HCT116 (cell line): ENCODE measurements around the gene BMP2K. TPM values are rescaled to one million over a fixed set of nuclear protein-coding genes. Genes with fewer than 3 reads are reported as not detected.

Experiments
- ATAC-seq: fragments of 200-7000 bp; cut with Tn5 transposase; 2 replicates; pipeline ENCODE4 v1.9.1; 2020; ENCODE audit warnings: mild to moderate bottlenecking, moderate library complexity
- BruUV-seq: library from RNA; stranded (reverse); fragments of 400-500 nt; replicated peaks from 2 replicates; lab custom pipeline; 2021; lab: Mats Ljungman, UMichigan
- CTCF ChIA-PET: fragments of 300-600 bp; sonication (Branson Sonifier 250); formaldehyde crosslinking; loops from one replicate; lab custom pipeline; 2021; ENCODE audit warnings: antibody characterized with exemption; lab: Charles Lee
- POLR2A ChIA-PET: fragments of 300-600, 350-600 bp; sonication (Branson Sonifier 250); formaldehyde crosslinking; loops from one replicate; lab custom pipeline; 2021; ENCODE audit warnings: antibody characterized with exemption; lab: Charles Lee
- RAD21 ChIA-PET, 2 experiments: fragments of 300-600 bp; sonication (Branson Sonifier 250); formaldehyde crosslinking; loops; one replicate each; lab custom pipeline; 2023; ENCODE audit warnings: low total read pairs in 2 of 2; ENCODE audit not compliant: uncharacterized antibody in 2 of 2, unreplicated experiment in 2 of 2, low non-redundant PET in 1 of 2; lab: Charles Lee
- DNase-seq: peaks from one replicate; pipeline ENCODE4 v3.0.0-alpha.2; 2010; ENCODE audit warnings: low read depth, low spot score
- H2AFZ ChIP-seq: fragments of 200-600 bp; shearing (Covaris generic), sonication (generic); 2 replicates; pipeline ENCODE4 v1.6.1; 2017; ENCODE audit warnings: low read depth, mixed run types, mixed read lengths, antibody characterized with exemption, low read length; ENCODE audit not compliant: poor library complexity, severe bottlenecking
- H3K27ac ChIP-seq: 2 replicates; pipeline ENCODE4 v1.5.1; 2012; ENCODE audit warnings: low read depth, low read length
- H3K27me3 ChIP-seq: fragments of 200-600 bp; sonication (generic); 2 replicates; pipeline ENCODE4 v1.6.1; 2016; ENCODE audit warnings: mixed run types, low read length, mixed read lengths; ENCODE audit not compliant: insufficient read depth
- H3K36me3 ChIP-seq, 2 experiments: fragments of 200-500 bp in 1 of 2; fragments of 200-600 bp in 1 of 2; sonication (Bioruptor generic) in 1 of 2; sonication (generic) in 1 of 2; 2 replicates each; pipeline versions ENCODE4 v1.5.1 to v1.6.1; 2014 to 2016; ENCODE audit warnings: low read length in 2 of 2, inconsistent platforms in 1 of 2, mixed read lengths in 1 of 2, mixed run types in 1 of 2; ENCODE audit not compliant: insufficient read depth in 2 of 2, control insufficient read depth in 1 of 2
- H3K4me1 ChIP-seq, 2 experiments: fragments of 200-600 bp in 1 of 2; sonication (generic) in 1 of 2; 2 replicates each; pipeline versions ENCODE4 v1.5.1 to v1.6.1; 2012 to 2017; ENCODE audit warnings: low read length in 2 of 2, inconsistent platforms in 1 of 2, mild to moderate bottlenecking in 1 of 2, mixed read lengths in 1 of 2, mixed run types in 1 of 2, moderate library complexity in 1 of 2; ENCODE audit not compliant: insufficient read depth in 2 of 2, control insufficient read depth in 1 of 2
- H3K4me2 ChIP-seq: fragments of 200-600 bp; sonication (generic); 2 replicates; pipeline ENCODE4 v1.6.1; 2017; ENCODE audit warnings: mixed run types, low read length, mixed read lengths
- H3K4me3 ChIP-seq, 2 experiments: fragments of 200-600 bp in 1 of 2; sonication (generic) in 1 of 2; replicated peaks in 1 of 2; 2 replicates each; pipeline ENCODE4 v1.5.1; 2011 to 2016; ENCODE audit warnings: low read length in 2 of 2, control low read depth in 1 of 2, low read depth in 1 of 2, mild to moderate bottlenecking in 1 of 2, mixed read lengths in 1 of 2, mixed run types in 1 of 2
- H3K79me2 ChIP-seq: fragments of 200-600 bp; sonication (generic); 2 replicates; pipeline ENCODE4 v1.6.1; 2017; ENCODE audit warnings: mild to moderate bottlenecking, mixed run types, low read length, moderate library complexity, mixed read lengths; ENCODE audit not compliant: insufficient read depth
- H3K9ac ChIP-seq: fragments of 200-600 bp; sonication (generic); 2 replicates; pipeline ENCODE4 v1.6.1; 2016; ENCODE audit warnings: low read length, mixed read lengths
- H3K9me2 ChIP-seq: fragments of 200-600 bp; sonication (generic), shearing (Covaris generic); 2 replicates; pipeline ENCODE4 v1.6.1; 2017; ENCODE audit warnings: mixed run types, mild to moderate bottlenecking, moderate library complexity; ENCODE audit not compliant: insufficient read depth
- H3K9me3 ChIP-seq, 2 experiments: fragments of 200-500 bp in 1 of 2; fragments of 200-600 bp in 1 of 2; sonication (Bioruptor generic) in 1 of 2; sonication (generic) in 1 of 2; 2 replicates each; pipeline ENCODE4 v1.6.1; 2014 to 2017; ENCODE audit warnings: low read length in 2 of 2, mixed read lengths in 2 of 2, inconsistent platforms in 1 of 2, low read depth in 1 of 2, mild to moderate bottlenecking in 1 of 2, mixed run types in 1 of 2, moderate library complexity in 1 of 2; ENCODE audit not compliant: control insufficient read depth in 1 of 2, insufficient read depth in 1 of 2
- H4K20me1 ChIP-seq: fragments of 200-600 bp; sonication (generic), shearing (Covaris generic); 2 replicates; pipeline ENCODE4 v1.6.1; 2017; ENCODE audit warnings: mixed run types, mild to moderate bottlenecking, moderate library complexity; ENCODE audit not compliant: insufficient read depth
- CBX3 ChIP-seq: IDR thresholded peaks from 2 replicates; pipeline ENCODE4 v1.6.1; 2012; ENCODE audit warnings: low read depth
- CEBPB ChIP-seq: IDR thresholded peaks from 2 replicates; pipeline ENCODE4 v1.6.1; 2012; ENCODE audit warnings: low read depth
- ELF1 ChIP-seq: IDR thresholded peaks from 2 replicates; pipeline ENCODE4 v1.6.1; 2012; ENCODE audit warnings: low read depth, borderline replicate concordance
- EZH2 ChIP-seq: fragments of 200-600 bp; sonication (generic); IDR thresholded peaks from 2 replicates; pipeline ENCODE4 v1.6.1; 2017; ENCODE audit warnings: antibody characterized with exemption, mixed run types
- EZH2phosphoT487 ChIP-seq: fragments of 200-600 bp; IDR thresholded peaks from 2 replicates; pipeline ENCODE4 v1.6.1; 2018; ENCODE audit warnings: antibody characterized with exemption, borderline replicate concordance
- FOSL1 ChIP-seq: IDR thresholded peaks from 2 replicates; pipeline ENCODE4 v1.6.1; 2012; ENCODE audit warnings: low read depth
- JUND ChIP-seq: IDR thresholded peaks from 2 replicates; pipeline ENCODE4 v1.6.1; 2012
- POLR2A ChIP-seq: IDR thresholded peaks from 2 replicates; pipeline ENCODE4 v1.7.0; 2011; ENCODE audit warnings: borderline replicate concordance; ENCODE audit not compliant: insufficient read depth, insufficient read length; ENCODE audit errors: extremely low read depth
- POLR2AphosphoS5 ChIP-seq: IDR thresholded peaks from 2 replicates; pipeline ENCODE4 v1.6.1; 2011; ENCODE audit warnings: mild to moderate bottlenecking, low read depth, low read length, moderate library complexity
- SIN3A ChIP-seq: IDR thresholded peaks from 2 replicates; pipeline ENCODE4 v1.6.1; 2012; ENCODE audit warnings: low read depth
- SRF ChIP-seq: IDR thresholded peaks from 2 replicates; pipeline ENCODE4 v1.6.1; 2012; ENCODE audit warnings: low read depth
- YY1 ChIP-seq: IDR thresholded peaks from 2 replicates; pipeline ENCODE4 v1.6.1; 2011; ENCODE audit warnings: low read length, low read depth, moderate library complexity, mild to moderate bottlenecking; ENCODE audit not compliant: insufficient replicate concordance; ENCODE audit errors: extremely low read depth
- ZFX ChIP-seq: fragments of 450-650 bp; IDR thresholded peaks from 2 replicates; pipeline ENCODE4 v1.6.1; 2017
- ZNF274 ChIP-seq: fragments of 200-500 bp; sonication (Bioruptor generic); IDR thresholded peaks from 2 replicates; pipeline ENCODE4 v1.6.1; 2014; ENCODE audit warnings: mild to moderate bottlenecking, low read depth, low read length, inconsistent platforms
- intact Hi-C: fragments of 100-400 bp; cut with micrococcal nuclease; formaldehyde crosslinking; loops from 2 replicates; pipeline ENCODE4 v1.10.0; 2022
- total RNA-seq: library from RNA; stranded (reverse); gene quantifications from one replicate; pipeline ENCODE4 v1.2.1, GENCODE V29; 2021; ENCODE audit not compliant: unreplicated experiment
- TF ChIP-seq, protein P1 (sequence below): IDR thresholded peaks from 2 replicates; pipeline ENCODE4 v1.6.1; 2012; ENCODE audit warnings: low read depth

BMP2K gene
- total RNA-seq, 1 experiment from 2014 or later: 27.7 TPM

DNA sequence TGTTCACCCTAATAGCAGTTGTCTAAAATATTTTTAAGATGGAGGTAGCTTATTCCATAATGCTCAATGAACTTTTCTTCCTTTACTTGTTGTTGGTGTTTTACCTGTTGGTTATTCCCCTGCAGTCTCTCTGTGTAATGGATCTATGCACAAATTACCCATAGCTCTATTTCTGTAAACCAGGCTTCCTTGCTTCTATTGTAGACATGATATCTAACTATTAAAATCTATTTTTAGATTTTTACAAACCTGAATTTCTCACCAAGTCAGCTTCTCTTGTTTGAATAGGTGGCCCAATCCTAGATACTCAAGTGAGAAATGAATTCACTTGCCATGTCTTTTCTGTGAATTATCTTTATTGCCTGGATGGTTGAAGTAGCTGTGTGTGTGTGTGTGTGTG lies 24.8 kb downstream of the BMP2K start:
- no peaks in the 10 kb centered on the region for H3K9me3 ChIP-seq
- ATAC-seq (no peak), DNase-seq (no peak)
- H4K20me1 ChIP-seq: no peaks in the 10 kb centered on the region
- RAD21 ChIA-PET: no interaction called here
- no peak overlapping the region for H3K9ac ChIP-seq
- POLR2A ChIA-PET: no interaction called here
- no peaks in the 10 kb centered on the region for H3K36me3 ChIP-seq
- CTCF ChIA-PET: no interaction called here
- peaks cover 52% of the 10 kb centered on the region for H3K79me2 ChIP-seq
- no peak overlapping the region for H2AFZ ChIP-seq
- intact Hi-C loops: no loop called here
- H3K9me2 ChIP-seq: no peaks in the 10 kb centered on the region
- TF ChIP-seq EZH2phosphoT487 (no peak), SIN3A (no peak), ZFX (no peak), CEBPB (no peak), CBX3 (no peak), ZNF274 (no peak), SRF (no peak), POLR2A (no peak), YY1 (no peak), FOSL1 (no peak), EZH2 (no peak), JUND (no peak), POLR2AphosphoS5 (no peak), ELF1 (no peak)
- TF ChIP-seq, protein P1, sequence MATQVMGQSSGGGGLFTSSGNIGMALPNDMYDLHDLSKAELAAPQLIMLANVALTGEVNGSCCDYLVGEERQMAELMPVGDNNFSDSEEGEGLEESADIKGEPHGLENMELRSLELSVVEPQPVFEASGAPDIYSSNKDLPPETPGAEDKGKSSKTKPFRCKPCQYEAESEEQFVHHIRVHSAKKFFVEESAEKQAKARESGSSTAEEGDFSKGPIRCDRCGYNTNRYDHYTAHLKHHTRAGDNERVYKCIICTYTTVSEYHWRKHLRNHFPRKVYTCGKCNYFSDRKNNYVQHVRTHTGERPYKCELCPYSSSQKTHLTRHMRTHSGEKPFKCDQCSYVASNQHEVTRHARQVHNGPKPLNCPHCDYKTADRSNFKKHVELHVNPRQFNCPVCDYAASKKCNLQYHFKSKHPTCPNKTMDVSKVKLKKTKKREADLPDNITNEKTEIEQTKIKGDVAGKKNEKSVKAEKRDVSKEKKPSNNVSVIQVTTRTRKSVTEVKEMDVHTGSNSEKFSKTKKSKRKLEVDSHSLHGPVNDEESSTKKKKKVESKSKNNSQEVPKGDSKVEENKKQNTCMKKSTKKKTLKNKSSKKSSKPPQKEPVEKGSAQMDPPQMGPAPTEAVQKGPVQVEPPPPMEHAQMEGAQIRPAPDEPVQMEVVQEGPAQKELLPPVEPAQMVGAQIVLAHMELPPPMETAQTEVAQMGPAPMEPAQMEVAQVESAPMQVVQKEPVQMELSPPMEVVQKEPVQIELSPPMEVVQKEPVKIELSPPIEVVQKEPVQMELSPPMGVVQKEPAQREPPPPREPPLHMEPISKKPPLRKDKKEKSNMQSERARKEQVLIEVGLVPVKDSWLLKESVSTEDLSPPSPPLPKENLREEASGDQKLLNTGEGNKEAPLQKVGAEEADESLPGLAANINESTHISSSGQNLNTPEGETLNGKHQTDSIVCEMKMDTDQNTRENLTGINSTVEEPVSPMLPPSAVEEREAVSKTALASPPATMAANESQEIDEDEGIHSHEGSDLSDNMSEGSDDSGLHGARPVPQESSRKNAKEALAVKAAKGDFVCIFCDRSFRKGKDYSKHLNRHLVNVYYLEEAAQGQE: no peak
- H3K4me3 ChIP-seq: no peak overlapping the region
- H3K27me3 ChIP-seq: no peaks in the 10 kb centered on the region
- H3K4me1 ChIP-seq: no peaks in the 10 kb centered on the region
- no TSS peak for BruUV-seq
- H3K4me2 ChIP-seq: no peak overlapping the region
- H3K27ac ChIP-seq: no peak overlapping the region
